ENCODE measurements around the gene C1orf141. TPM values are rescaled to one million over a fixed set of nuclear protein-coding genes. Genes with fewer than 3 reads are reported as not detected.
"Not testable (repeated sequence)": the region's sequence is repeated elsewhere in the genome, so short reads cannot be mapped to it uniquely, and the experiment has no call there.

C1orf141 gene
- polyA plus RNA-seq, 4 donors, result 0.15 to 0.39 TPM; not detected in 2

DNA sequence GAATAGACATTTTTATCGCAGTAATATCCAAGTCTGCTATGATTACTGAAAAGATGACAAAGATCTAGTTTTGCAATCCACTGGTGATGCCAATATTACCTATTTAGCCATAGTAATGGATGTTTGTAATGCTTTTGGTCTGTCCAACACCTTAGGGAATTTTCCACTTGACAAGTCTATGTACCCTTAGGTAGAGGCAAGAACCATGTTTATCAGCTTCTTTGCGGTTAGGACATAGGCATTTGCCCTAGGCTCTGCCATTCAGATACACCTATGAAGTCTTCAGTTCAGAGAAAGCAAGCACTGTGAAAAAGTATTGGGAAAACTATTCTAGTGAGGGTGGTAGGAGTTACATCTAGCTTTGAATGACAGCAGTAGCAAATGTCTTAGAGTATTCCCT, 40.6 kb downstream of the C1orf141 start:
- DNase-seq (ENCODE audit: low read depth in 4 of 4, low spot score in 3 of 4), result no peak

DNA sequence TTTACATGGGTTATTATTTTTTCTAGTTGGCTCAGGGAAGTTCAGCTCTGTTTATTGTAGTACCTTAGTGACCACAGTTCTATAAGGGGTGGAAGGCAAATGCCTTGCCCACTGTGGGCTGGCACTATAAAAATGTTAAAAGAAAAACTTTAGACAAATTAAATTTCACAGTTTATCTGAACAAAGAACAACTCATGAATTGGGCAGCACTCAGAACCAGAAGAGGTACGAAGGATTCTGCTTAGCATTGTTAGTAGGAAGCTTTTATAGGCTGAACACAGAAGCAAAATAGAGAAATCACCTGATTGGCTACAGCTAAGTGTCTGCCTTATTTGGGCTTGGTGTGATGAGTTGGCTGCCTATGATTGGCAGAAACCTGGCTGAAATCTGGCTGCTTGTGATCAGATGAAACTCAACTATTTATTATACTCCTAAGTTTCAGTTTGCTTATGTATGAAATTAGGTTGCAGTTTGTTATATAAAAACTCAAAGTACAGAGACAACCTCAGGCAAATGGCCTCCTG, 45.0 kb downstream of the C1orf141 start:
- DNase-seq (ENCODE audit: low read depth in 4 of 4, low spot score in 3 of 4), result no peak

DNA sequence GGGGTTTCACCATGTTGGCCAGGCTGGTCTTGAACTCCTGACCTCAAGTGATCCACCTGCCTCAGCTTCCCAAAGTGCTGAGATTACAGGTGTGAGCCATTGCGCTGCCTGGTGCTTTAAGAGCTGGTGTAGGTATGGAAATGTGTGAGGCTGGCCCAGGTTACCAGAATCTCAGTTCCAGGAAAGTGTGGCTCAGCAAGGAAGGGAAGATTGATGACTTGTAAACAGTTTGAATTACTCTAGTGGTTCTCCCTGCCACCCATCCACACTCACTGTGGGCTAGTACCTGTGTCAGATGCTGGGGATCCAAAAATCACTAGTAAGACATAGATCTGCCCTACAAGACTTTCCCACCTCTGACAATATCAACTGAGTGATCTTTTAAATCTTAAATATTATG, 46.3 kb downstream of the C1orf141 start:
- no peak for DNase-seq (ENCODE audit: low read depth in 4 of 4, low spot score in 3 of 4)

DNA sequence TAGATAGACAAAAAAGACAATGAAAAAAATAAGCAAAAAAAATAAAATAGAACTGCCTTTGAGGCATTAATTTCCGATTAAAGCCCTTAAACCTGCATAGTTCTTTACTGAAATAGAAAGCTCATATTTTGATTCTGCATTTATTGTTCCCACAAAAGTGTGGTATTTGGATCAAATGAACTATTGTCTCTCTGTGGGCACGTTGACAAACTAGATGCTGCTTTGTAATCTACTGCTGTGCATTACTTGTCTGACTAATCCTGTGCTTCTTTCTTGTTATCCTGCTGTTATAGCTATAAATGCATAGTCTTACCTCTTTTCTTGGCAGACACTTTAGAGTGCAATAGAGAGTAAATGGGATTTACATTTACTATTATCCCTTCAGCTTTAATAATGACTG, 49.4 kb downstream of the C1orf141 start:
- DNase-seq (ENCODE audit: low read depth in 4 of 4, low spot score in 3 of 4), result no peak

DNA sequence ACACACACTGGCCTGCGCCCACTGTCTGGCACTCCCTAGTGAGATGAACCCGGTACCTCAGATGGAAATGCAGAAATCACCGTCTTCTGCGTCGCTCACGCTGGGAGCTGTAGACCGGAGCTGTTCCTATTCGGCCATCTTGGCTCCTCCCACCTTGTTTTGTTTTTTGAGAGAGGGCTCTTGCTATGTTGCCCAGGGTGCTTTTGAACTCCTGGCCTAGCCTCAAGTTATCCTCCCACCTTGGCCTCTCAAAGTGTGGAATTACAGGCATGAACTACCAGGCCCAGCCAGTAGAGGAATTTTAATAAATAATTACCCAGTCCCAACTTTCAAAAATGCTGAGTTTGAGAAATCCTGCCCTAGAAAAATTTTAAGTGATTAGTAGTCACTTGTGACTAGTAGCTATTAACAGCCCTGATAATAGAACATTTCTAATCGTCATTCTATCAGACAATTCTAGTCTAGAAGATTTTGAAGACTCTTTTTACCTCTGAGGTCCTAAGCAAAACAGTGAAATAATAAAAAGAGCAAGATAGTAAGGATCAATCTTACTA, 49.9 kb downstream of the C1orf141 start:
- no peak for DNase-seq (ENCODE audit: low read depth in 4 of 4, low spot score in 3 of 4)

DNA sequence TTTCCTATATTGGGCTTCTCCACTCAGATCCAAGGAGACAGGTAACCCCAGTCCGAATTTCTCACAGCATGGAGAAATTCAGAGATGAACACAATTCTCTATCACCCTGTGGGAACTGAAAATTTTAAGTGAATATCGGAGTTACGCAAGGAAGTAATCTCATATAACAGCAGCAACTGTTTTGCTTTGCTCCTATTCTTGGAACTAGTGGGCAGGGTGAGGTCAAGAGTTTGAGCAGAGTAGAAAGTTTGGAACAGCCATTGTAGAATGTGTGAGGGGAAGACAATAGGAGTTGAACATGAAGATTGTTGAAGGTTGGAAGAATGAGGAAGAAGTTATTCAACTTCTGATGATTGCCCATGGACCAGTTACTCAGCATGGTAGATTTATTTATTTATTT, 56.5 kb downstream of the C1orf141 start:
- DNase-seq (ENCODE audit: low read depth in 4 of 4, low spot score in 3 of 4), result no peak

DNA sequence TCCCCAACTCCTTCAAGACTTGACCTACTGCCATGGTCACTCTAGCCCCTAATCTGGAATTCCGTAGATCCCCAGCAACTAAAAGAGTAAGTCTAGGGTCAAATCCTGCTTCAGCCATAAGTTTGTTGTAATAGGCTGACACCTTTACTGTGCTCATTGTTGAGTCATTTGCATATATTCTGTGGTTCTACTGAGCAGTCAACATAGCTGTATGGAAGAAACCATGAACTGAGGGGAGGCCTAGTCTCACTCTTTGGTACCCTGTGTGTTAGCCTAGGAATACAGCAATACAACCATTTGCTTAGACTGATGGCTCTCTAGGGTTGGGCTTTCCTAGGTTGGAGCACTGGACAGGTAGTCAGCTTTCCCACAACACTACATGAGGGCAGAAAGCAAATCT, 57.2 kb downstream of the C1orf141 start:
- no peak for DNase-seq (ENCODE audit: low read depth in 4 of 4, low spot score in 3 of 4)

DNA sequence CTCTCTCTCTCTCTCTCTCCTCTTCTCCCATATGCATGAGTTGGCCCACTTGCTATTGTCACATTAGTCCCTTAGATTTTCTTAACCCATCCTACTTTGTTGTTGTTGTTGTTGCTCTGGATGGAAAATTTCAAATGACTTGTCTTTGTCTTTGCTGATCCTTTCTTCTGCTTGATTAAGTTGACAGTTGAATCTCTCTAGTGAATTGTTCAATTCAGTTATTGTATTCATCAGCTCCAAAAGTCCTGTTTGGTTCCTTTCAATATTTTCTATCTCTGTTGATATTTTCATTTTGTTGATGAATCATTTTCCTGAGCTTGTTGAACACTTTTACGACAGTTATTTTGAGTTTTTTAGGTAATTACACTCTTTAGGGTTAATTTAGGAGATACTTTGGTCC, 62.0 kb downstream of the C1orf141 start:
- no peak for DNase-seq (ENCODE audit: low read depth in 4 of 4, low spot score in 3 of 4)

DNA sequence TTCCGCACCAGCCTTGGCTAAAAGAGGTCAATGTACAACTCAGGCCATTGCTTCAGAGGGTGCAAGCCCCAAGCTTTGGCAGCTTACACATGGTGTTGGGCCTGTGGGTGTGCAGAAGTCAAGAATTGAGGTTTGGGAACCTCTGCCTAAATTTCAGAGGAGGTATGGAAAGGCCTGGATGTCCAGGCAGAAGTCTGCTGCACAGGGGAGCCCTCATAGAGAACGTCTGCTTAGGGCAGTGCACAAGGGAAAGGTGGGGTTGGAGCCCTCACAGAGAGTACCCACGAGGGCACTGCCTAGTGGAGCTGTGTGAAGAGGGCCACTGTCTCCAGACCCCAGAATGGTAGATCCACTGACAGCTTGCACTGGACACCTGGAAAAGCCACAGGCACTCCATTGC, 67.1 kb downstream of the C1orf141 start:
- not testable (repeated sequence) for DNase-seq (ENCODE audit: low read depth in 4 of 4, low spot score in 3 of 4)

DNA sequence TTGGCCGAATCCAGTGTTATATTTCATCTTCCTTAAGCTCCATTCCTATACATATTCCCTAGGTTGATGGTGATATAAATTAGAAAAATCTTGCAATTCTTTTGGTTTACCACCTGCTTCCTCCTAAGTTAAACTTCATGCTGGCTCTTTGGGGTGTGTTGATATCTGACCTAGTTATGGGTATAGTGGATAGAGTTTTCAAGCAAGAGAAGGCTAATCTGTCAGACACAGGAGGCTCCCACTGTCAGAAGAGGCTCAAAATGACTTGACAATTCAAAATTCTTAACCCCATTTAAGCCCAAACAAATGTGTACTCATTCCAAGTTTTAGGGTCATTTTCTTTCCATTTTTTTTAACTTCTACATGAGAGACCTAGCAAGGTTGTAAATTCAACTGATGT, 72.4 kb downstream of the C1orf141 start:
- DNase-seq (ENCODE audit: low read depth in 4 of 4, low spot score in 3 of 4), result no peak

DNA sequence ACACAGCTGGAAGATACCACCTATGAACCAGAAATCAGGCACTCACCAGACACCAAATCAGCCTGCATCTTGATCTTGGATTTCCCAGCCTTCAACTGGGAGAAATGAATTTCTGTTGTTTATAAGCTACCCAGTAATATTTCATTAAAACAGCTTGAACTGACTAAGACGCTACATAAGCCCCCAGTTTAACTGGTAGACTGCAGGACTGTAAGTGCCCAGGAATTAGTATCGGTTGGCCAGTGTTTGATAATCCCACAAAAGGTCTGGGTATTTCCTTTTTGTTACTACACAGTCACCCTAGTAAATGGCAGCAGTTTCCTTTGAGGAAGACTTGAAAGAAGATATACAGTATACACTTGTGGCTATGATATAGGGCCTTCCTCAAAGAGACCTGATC, 73.5 kb downstream of the C1orf141 start:
- DNase-seq (ENCODE audit: low read depth in 4 of 4, low spot score in 3 of 4), result no peak

DNA sequence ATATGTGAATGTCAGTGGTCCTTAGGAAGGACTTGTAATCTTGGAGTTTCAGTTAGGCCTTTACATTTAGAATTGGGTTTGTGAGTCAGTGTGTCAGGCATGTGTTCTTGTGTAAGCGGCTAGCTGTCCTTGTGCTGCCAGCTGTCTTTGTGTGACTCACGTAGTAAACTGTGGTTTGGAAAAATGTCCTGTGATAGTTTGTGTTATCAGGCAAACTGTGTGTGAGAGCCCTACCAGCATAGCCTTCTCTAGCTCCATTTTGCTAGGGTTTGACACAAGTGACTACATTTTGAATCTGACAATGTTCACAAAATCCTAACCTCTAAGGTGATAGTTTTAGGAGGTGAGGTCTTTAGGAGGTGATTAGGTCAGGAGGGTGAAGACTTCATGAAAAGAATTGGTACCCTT, 74.0 kb downstream of the C1orf141 start:
- no peak for DNase-seq (ENCODE audit: low read depth in 4 of 4, low spot score in 3 of 4)

DNA sequence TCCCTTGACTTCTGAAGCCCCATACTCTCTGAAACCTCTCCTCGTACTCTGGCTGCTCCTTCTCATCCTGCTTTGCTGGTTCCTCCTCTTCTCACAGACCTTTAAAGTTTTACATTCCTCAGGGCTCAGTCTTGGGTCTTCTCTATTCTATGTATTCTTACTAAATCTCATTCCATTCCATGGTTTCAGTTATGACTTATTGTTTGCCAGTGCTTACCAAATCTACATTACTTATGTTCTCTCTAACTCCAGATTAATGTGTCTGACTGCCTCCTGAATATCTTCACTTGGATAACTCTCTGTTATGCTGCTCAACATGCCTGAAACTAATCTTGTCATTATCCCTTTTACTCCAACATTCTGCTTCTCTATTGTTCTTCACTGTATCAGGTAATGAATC, 75.4 kb downstream of the C1orf141 start:
- no peak for DNase-seq (ENCODE audit: low read depth in 4 of 4, low spot score in 3 of 4)

DNA sequence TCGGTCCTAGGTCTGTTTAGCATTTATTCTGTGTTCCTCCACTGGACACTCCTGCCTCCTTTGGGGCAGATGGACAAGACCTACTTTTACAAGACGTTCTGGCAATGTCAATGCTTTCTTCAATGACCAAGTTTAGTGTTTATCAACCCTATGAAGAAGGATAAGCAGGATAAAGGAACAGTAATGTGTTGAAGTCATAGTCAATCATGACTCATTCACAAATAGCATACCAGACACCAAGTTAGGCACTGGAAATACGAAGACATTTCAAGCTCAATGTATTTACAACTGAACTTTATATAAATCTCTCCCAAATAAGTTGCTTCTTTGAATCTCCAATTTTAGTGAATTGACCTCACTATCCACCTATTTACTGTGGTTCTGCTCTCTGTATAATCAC, 76.0 kb downstream of the C1orf141 start:
- DNase-seq (ENCODE audit: low read depth in 4 of 4, low spot score in 3 of 4), result no peak

DNA sequence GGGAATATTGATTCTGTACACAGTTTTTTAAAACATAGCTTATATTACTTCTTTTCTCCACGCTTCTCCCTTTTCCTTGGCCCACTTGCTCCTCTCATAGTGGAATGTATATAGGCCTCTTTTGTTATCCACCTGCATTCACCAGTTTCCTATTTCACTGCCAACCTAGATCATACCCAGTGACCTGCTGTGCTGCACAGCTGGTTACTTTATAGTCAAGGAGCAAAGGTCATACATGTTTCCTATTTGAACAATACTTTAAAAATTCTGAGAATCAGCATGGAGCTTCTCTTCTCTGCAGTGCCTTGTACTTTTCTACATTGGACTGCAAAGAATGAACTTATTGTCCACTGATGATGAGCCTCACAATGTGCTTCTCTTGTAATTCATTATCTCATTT, 76.5 kb downstream of the C1orf141 start:
- DNase-seq (ENCODE audit: low read depth in 4 of 4, low spot score in 3 of 4), result no peak

DNA sequence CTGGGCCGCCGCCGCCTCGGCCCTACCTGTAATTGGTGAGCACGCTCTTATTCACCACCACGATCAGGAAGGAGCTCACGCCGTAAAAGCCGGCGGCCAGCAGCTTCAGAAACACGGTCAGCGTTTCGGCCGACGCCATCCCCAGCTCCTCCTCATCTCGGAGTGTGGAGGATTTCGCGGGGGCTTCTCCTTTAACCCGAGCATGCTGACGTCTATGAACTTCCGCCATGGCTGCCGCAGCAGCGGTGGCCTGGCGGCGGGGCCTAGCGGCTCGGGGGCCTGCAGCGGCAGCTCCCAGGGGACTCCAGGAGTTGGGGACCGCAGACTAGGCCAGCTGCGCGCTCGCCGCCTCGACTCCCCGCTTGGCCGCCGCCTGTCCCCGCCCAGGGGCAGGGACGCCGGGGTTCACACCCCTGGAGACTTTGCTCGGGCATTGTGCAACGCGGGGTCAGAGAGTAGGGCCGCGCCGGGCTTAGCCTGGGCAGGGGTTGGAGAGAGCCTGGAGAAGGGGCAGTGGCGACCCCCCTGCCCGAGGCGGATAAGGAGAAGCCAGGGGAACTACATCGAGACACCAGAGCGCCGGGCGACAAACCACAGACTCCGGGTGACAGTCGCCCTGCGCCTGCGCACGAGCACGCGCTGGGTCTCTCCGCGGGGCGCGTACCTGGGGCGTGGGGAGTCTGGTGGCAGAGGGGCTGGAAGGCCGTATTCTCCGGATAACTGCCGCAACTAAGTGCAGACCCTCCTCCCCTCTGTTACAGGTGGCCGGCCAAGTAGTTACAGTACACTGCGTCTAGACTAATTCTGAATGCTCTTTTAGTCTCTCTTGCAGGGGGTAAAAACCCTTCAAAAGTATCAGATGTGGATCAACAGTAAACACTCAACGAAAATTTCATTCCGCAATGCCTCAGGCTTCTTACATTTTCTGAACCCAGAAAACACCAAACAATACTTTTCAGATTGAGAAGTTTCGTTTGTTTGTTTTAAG, 80.7 kb downstream of the C1orf141 start, which contains the start of gene SLC35D1:
Gene SLC35D1, minus strand, starts transcription at position 364 of the 988 bp plus-strand sequence. Its CDS starts 135 bp downstream, at position 229.
- DNase-seq (ENCODE audit: low read depth in 4 of 4, low spot score in 3 of 4), result peak; percentile 66 to 78 (median 72)

DNA sequence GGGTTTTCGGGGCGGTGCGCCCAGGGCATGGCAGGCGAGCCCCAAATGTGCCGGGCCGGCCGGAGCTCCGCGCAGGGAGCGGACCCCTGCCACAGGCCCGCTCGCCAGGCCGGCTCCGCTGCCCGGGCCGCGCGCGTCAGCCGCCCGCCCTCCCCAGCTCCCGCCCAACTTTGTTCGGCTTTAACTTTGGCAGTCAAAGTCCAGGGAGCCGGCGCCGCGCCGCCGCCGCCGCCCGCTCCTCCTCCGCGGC, 81.3 kb downstream of the C1orf141 start:
- peak in 2 of 4 donors; percentile 33 to 58 for DNase-seq (ENCODE audit: low read depth in 4 of 4, low spot score in 3 of 4)

DNA sequence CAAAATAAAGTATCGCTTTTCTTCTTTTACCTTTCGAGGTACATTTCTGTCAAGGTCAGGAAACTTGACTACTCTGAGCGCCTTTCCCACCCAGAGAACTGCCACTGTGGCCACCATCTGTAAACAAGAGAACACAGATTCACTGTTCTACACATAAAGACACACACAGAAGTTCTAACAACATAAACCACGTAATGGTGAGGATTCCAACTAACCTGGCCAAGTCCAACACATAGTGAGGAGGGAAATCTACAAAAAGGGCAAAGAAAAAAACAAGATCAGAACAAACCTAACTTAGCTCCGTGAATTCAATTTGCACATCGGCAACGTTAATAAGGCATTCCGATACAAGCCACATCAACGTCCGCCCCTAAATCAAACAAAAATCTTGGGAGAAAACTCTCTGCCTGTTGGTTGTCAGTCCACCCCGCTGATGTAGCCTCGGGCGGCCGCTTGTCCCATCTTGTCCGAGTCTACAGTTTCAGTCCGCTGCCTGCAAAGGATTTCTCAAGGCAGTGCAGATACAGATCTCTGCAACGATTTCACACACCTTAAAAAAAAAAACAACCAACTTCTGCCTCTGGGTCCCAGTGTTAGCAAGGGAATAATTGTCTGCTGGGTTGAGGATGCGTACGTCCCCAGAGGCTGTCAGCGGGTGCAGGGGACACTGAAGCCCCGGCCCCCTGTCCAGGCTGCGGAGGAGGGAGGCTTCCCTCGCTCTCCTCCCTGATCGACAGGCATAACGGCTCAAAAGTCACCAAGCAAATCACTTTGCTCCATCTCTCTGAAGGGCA, 81.8 kb downstream of the C1orf141 start:
- peak; percentile 36 to 50 (median 40) for DNase-seq (ENCODE audit: low read depth in 4 of 4, low spot score in 3 of 4)

DNA sequence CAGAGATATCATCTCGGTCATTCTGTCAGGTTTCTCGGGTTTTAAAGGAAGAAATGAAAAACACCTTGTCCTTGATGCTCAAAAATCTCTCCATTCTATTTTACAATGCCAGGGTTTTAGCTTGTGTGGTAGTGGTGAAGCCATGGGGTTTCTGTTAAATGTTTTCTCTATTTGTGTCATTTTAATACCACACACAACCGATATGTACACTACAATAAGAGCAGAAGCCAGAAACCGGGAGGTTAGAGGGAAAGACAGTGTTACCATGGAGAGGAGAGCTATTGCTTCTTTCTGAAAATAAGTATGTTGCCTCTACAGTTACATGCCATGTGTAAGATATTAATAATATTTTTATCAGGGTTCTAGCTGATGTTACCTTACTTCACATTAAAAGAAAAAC, 83.6 kb downstream of the C1orf141 start:
- DNase-seq (ENCODE audit: low read depth in 4 of 4, low spot score in 3 of 4), result no peak

DNA sequence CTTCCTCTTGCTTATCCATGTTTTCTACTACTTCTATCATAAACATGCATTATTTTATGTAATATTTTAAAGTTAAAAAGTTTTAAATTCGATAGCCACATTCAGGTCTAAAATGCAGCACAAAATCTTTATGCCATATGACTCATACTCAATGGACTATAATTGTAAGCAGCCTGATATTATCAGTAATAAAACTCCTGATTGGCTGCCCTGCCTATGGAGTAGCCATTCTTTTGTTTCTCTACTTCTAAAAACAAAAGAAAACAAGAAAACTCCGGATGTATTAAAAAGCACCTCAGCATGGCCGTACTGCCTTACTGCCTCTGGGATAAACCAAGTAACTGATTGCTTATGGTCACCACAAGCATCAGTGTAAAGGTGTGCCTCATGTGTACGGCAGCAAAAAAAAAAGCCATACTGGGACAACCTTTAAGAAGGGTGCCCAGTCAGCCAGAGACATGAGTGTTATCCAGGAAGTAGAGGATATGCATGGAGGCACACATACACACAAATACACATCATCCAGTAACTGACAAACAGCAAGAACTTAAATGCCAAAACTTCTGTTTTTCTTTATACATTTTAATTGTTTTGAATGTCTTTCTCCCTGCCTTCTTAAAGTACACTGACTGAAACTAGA, 90.0 kb downstream of the C1orf141 start:
- DNase-seq (ENCODE audit: low read depth in 4 of 4, low spot score in 3 of 4), result no peak

DNA sequence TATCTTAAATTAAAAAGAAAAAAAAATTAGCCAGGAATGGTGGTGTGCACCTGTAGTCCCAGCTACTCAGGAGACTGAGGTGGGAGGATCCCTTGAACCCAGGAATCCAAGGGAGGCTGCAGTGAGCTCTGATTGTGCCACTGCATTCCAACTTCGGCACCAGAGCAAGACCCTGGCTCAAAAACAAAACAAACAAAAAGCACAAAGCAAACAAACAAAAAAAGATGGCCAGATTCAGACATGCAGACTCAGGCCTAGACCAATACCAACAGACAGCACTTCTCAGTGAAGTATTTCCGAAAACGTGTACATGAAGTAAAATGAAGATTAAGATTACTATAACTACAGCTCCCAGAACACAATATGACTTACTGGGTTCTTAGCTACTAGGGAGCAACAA, 91.4 kb downstream of the C1orf141 start:
- DNase-seq (ENCODE audit: low read depth in 4 of 4, low spot score in 3 of 4), result no peak

All from left renal pelvis (tissue), 4 donors.